Suprapubic skin (tissue), 4 donors: Measurements from ENCODE around the gene CUBN. TPM values are rescaled to one million over a fixed set of nuclear protein-coding genes. Genes with fewer than 3 reads are reported as not detected.

Source experiments
- DNase-seq, 2 donors: peaks; one replicate each; pipeline ENCODE4 v3.0.0-alpha.2; 2019; ENCODE audit warnings: low spot score in 2 of 2
- H3K27ac ChIP-seq: fragments of 200-600 bp; sonication (generic); one replicate; pipeline ENCODE4 v1.5.1; 2019
- H3K27me3 ChIP-seq: fragments of 200-600 bp; sonication (generic); one replicate; pipeline ENCODE4 v1.5.1; 2019
- H3K36me3 ChIP-seq: fragments of 200-600 bp; sonication (generic); one replicate; pipeline ENCODE4 v1.5.1; 2019
- H3K4me1 ChIP-seq: fragments of 200-600 bp; sonication (generic); one replicate; pipeline ENCODE4 v1.5.1; 2019
- H3K4me3 ChIP-seq: fragments of 200-600 bp; sonication (generic); one replicate; pipeline ENCODE4 v1.5.1; 2019; ENCODE audit warnings: mild to moderate bottlenecking
- H3K9me3 ChIP-seq: fragments of 200-600 bp; sonication (generic); one replicate; pipeline ENCODE4 v1.5.1; 2019
- EP300 ChIP-seq: sonication (generic); formaldehyde crosslinking; IDR thresholded peaks from one replicate; pipeline ENCODE4 v1.6.1; 2017; ENCODE audit warnings: antibody characterized with exemption
- POLR2A ChIP-seq, 2 donors: fragments of 450-650 bp; IDR thresholded peaks; one replicate each; pipeline ENCODE4 v1.6.1; 2017; ENCODE audit warnings: antibody characterized with exemption in 2 of 2, mild to moderate bottlenecking in 2 of 2, moderate library complexity in 2 of 2
- POLR2AphosphoS5 ChIP-seq, 3 donors: sonication (generic); formaldehyde crosslinking; IDR thresholded peaks; one replicate each; pipeline ENCODE4 v1.6.1; 2017; ENCODE audit warnings: antibody characterized with exemption in 3 of 3
- WGBS: methylation state at CpG from one replicate; pipeline ENCODE4 v1.1.5; 2018; 5-methylcytosine and 5-hydroxymethylcytosine counted together
- total RNA-seq, 4 donors: library from RNA; depleted of rRNA; stranded (reverse); fragments of >200 nt; gene quantifications; one replicate each; pipeline ENCODE4 v1.1.0, GENCODE V29; 2016
- TF ChIP-seq, protein P1 (sequence below), 2 donors: fragments of 200-600 bp in 1 of 2; fragments of 450-650 bp in 1 of 2; sonication (generic) in 1 of 2; IDR thresholded peaks; one replicate each; pipeline ENCODE4 v1.5.1; 2016 to 2019; ENCODE audit warnings: antibody characterized with exemption in 2 of 2, mild to moderate bottlenecking in 1 of 2, moderate library complexity in 1 of 2

CUBN gene
- total RNA-seq, 4 donors from 2014 or later, result 1.1 to 8.4 (median 1.2) TPM

GRCh38 chr10:16848562-16849154 lies 281.0 kb downstream of the CUBN start:
- no peak for TF ChIP-seq EP300
- TF ChIP-seq, protein P1, sequence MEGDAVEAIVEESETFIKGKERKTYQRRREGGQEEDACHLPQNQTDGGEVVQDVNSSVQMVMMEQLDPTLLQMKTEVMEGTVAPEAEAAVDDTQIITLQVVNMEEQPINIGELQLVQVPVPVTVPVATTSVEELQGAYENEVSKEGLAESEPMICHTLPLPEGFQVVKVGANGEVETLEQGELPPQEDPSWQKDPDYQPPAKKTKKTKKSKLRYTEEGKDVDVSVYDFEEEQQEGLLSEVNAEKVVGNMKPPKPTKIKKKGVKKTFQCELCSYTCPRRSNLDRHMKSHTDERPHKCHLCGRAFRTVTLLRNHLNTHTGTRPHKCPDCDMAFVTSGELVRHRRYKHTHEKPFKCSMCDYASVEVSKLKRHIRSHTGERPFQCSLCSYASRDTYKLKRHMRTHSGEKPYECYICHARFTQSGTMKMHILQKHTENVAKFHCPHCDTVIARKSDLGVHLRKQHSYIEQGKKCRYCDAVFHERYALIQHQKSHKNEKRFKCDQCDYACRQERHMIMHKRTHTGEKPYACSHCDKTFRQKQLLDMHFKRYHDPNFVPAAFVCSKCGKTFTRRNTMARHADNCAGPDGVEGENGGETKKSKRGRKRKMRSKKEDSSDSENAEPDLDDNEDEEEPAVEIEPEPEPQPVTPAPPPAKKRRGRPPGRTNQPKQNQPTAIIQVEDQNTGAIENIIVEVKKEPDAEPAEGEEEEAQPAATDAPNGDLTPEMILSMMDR (IDR thresholded peaks at IDR 0.05), result no peak
- no peak for TF ChIP-seq POLR2A (IDR thresholded peaks at IDR 0.05)
- no peak for TF ChIP-seq POLR2AphosphoS5 (IDR thresholded peaks at IDR 0.05)
- H3K27ac ChIP-seq, result no peak overlapping the region
- WGBS, result 43% methylated on average over 10 of the region's 10 CpGs
- H3K27me3 ChIP-seq, result no peaks in the 10 kb centered on the region
- no peaks in the 10 kb centered on the region for H3K36me3 ChIP-seq
- H3K4me1 ChIP-seq, result peaks cover 17% of the 10 kb centered on the region
- no peak overlapping the region for H3K4me3 ChIP-seq
- DNase-seq, result no peak
- no peaks in the 10 kb centered on the region for H3K9me3 ChIP-seq

- no peak overlapping the region for H3K27ac ChIP-seq
- no peaks in the 10 kb centered on the region for H3K9me3 ChIP-seq
- WGBS, result 37% methylated on average over 6 of the region's 6 CpGs
- no peaks in the 10 kb centered on the region for H3K36me3 ChIP-seq
- no peak for DNase-seq
- H3K4me1 ChIP-seq, result peaks cover 20% of the 10 kb centered on the region
- no peaks in the 10 kb centered on the region for H3K27me3 ChIP-seq
- TF ChIP-seq EP300 (no peak), POLR2A (IDR thresholded peaks at IDR 0.05) (no peak)
- H3K4me3 ChIP-seq, result no peak overlapping the region
Measured at GRCh38 chr10:16847644-16848043, 282.0 kb downstream of the CUBN start.

- TF ChIP-seq EP300 (no peak), POLR2A (IDR thresholded peaks at IDR 0.05) (no peak), POLR2AphosphoS5 (IDR thresholded peaks at IDR 0.05) (no peak)
- TF ChIP-seq, protein P1 (IDR thresholded peaks at IDR 0.05), result no peak
- H3K4me3 ChIP-seq, result no peak overlapping the region
- H3K27me3 ChIP-seq, result no peaks in the 10 kb centered on the region
- peaks cover 20% of the 10 kb centered on the region for H3K4me1 ChIP-seq
- H3K27ac ChIP-seq, result no peak overlapping the region
- no peaks in the 10 kb centered on the region for H3K36me3 ChIP-seq
- no peaks in the 10 kb centered on the region for H3K9me3 ChIP-seq
- no peak for DNase-seq
Measured at GRCh38 chr10:16845248-16845647, 284.4 kb downstream of the CUBN start.

DNA sequence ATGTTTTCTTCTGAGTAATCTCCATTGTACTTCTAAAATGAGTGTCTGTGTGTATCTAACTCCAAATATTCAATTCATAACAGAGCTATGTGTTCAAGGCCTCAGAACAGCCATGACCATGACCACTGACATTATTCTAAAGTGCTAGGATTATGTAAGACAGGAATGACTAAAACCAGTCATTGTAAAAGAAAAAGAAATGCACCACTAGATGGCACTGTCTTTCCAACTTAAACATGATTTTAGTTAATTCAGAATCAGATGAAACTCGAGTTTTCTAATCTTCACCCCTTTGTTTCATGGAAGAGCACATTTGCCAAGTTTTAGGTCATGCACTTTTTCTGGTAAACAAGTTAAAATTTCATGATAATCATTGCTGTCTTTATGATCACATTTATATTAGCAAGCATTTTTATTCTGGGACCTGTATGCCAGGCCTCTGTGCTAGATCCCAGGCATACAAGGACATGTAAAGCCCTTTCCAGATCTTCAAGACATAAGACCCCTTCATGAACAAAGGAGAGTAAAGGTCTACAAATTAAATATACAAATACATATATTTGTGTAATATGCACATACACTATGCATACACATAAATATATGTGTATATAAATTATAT lies 286.2 kb downstream of the CUBN start:
- H3K27me3 ChIP-seq, result no peaks in the 10 kb centered on the region
- DNase-seq, result no peak
- TF ChIP-seq POLR2A (IDR thresholded peaks at IDR 0.05) (no peak), POLR2AphosphoS5 (IDR thresholded peaks at IDR 0.05) (no peak), EP300 (no peak)
- TF ChIP-seq, protein P1 (IDR thresholded peaks at IDR 0.05), result peak; percentile 38 to 63
- 0% methylated on average over 1 of the region's 1 CpG for WGBS
- H3K36me3 ChIP-seq, result no peaks in the 10 kb centered on the region
- H3K4me3 ChIP-seq, result no peak overlapping the region
- no peak overlapping the region for H3K27ac ChIP-seq
- H3K9me3 ChIP-seq, result no peaks in the 10 kb centered on the region
- H3K4me1 ChIP-seq, result peaks cover 13% of the 10 kb centered on the region

GRCh38 chr10:16835228-16835627 lies 294.4 kb downstream of the CUBN start:
- H3K27ac ChIP-seq, result no peak overlapping the region
- no peak for DNase-seq
- H3K36me3 ChIP-seq, result no peaks in the 10 kb centered on the region
- H3K4me1 ChIP-seq, result peaks cover 10% of the 10 kb centered on the region
- no peak for TF ChIP-seq POLR2AphosphoS5 (IDR thresholded peaks at IDR 0.05)
- no peak for TF ChIP-seq POLR2A (IDR thresholded peaks at IDR 0.05)
- TF ChIP-seq, protein P1 (IDR thresholded peaks at IDR 0.05), result no peak
- no peak for TF ChIP-seq EP300
- no peaks in the 10 kb centered on the region for H3K27me3 ChIP-seq
- 75% methylated on average over 8 of the region's 8 CpGs for WGBS
- no peak overlapping the region for H3K4me3 ChIP-seq
- no peaks in the 10 kb centered on the region for H3K9me3 ChIP-seq
